ENCODE results near the gene C11orf24.
A peak's percentile ranks its signal among the peaks of the same experiment; 100 is the strongest.

C11orf24 gene

GRCh38 chr11:68271781-68272608, at the start of gene C11orf24:
Gene C11orf24, minus strand, starts transcription at chr11:68271973. Its CDS starts 8,206 bp downstream, at chr11:68263767.
- peak; percentile 97 to 99 for DNase-seq
- TF ChIP-seq GATA1 (IDR thresholded peaks at IDR 0.05; ENCODE audit: low read depth, low read length) (no peak), POLR2A (IDR thresholded peaks at IDR 0.05; ENCODE audit: low read length) (peak; percentile 90)

- no peak for DNase-seq
- TF ChIP-seq GATA1 (IDR thresholded peaks at IDR 0.05; ENCODE audit: low read depth, low read length) (no peak), POLR2A (IDR thresholded peaks at IDR 0.05; ENCODE audit: low read length) (no peak)
Observed at GRCh38 chr11:68317147-68317785, 45.5 kb upstream of the C11orf24 start.

GRCh38 chr11:68315171-68315920, 43.6 kb upstream of the C11orf24 start:
- TF ChIP-seq GATA1 (IDR thresholded peaks at IDR 0.05; ENCODE audit: low read depth, low read length), result no peak
- TF ChIP-seq POLR2A (IDR thresholded peaks at IDR 0.05; ENCODE audit: low read length), result no peak
- peak; percentile 28 for DNase-seq

GRCh38 chr11:68314203-68315170, 42.7 kb upstream of the C11orf24 start:
- peak; percentile 57 to 64 for DNase-seq
- TF ChIP-seq POLR2A (IDR thresholded peaks at IDR 0.05; ENCODE audit: low read length), result no peak
- no peak for TF ChIP-seq GATA1 (IDR thresholded peaks at IDR 0.05; ENCODE audit: low read depth, low read length)

- peak; percentile 65 to 67 for DNase-seq
- TF ChIP-seq POLR2A (IDR thresholded peaks at IDR 0.05; ENCODE audit: low read length), result peak; percentile 22
- no peak for TF ChIP-seq GATA1 (IDR thresholded peaks at IDR 0.05; ENCODE audit: low read depth, low read length)
Observed at GRCh38 chr11:68313574-68314202, 41.9 kb upstream of the C11orf24 start.

- peak; percentile 56 to 68 for DNase-seq
- TF ChIP-seq POLR2A (IDR thresholded peaks at IDR 0.05; ENCODE audit: low read length) (no peak), GATA1 (IDR thresholded peaks at IDR 0.05; ENCODE audit: low read depth, low read length) (no peak)
Observed at GRCh38 chr11:68312780-68313573, 41.2 kb upstream of the C11orf24 start.

- no peak for TF ChIP-seq GATA1 (IDR thresholded peaks at IDR 0.05; ENCODE audit: low read depth, low read length)
- TF ChIP-seq POLR2A (IDR thresholded peaks at IDR 0.05; ENCODE audit: low read length), result no peak
- peak; percentile 56 to 69 for DNase-seq
Observed at GRCh38 chr11:68312117-68312779, 40.5 kb upstream of the C11orf24 start, which contains the start of gene LRP5. Gene LRP5, plus strand, starts transcription at chr11:68312591. Its CDS starts 124 bp downstream, at chr11:68312715.

- DNase-seq, result peak; percentile 21 to 30
- TF ChIP-seq GATA1 (IDR thresholded peaks at IDR 0.05; ENCODE audit: low read depth, low read length), result no peak
- TF ChIP-seq POLR2A (IDR thresholded peaks at IDR 0.05; ENCODE audit: low read length), result no peak
Observed at GRCh38 chr11:68311160-68312116, 39.7 kb upstream of the C11orf24 start.

- DNase-seq, result no peak
- TF ChIP-seq POLR2A (IDR thresholded peaks at IDR 0.05; ENCODE audit: low read length) (no peak), GATA1 (IDR thresholded peaks at IDR 0.05; ENCODE audit: low read depth, low read length) (no peak)
Observed at GRCh38 chr11:68309621-68310185, 37.9 kb upstream of the C11orf24 start.

GRCh38 chr11:68308068-68308467, 36.3 kb upstream of the C11orf24 start:
- no peak for DNase-seq
- no peak for TF ChIP-seq GATA1 (IDR thresholded peaks at IDR 0.05; ENCODE audit: low read depth, low read length)
- no peak for TF ChIP-seq POLR2A (IDR thresholded peaks at IDR 0.05; ENCODE audit: low read length)
